Epithelial cell of esophagus (primary cell): ENCODE results near the gene SENP2.
"Not testable (repeated sequence)": the region's sequence is repeated elsewhere in the genome, so short reads cannot be mapped to it uniquely, and the experiment has no call there.

Source experiments
- DNase-seq: peaks from one replicate; pipeline ENCODE4 v3.0.0; 2010; ENCODE audit warnings: low read depth
- H3K4me3 ChIP-seq: 2 replicates; pipeline ENCODE4 v1.5.1; 2011; ENCODE audit warnings: mild to moderate bottlenecking, low read length, control low read depth
- CTCF ChIP-seq: IDR thresholded peaks from 2 replicates; pipeline ENCODE4 v1.5.1; 2011; ENCODE audit warnings: low read depth, mild to moderate bottlenecking, low read length, control low read depth, inconsistent platforms; ENCODE audit not compliant: insufficient read depth; ENCODE audit errors: missing control alignments

SENP2 gene

GRCh38 chr3:185552358-185552877, 33.7 kb upstream of the SENP2 start, which contains the start of gene LIPH:
LIPH (minus strand) TSS chr3:185552588; CDS start chr3:185552471, 117 bp downstream.
- peak; percentile 80 for DNase-seq
- TF ChIP-seq CTCF = no peak
- peak within 1 kb of the TSS; percentile 6 for H3K4me3 ChIP-seq

- DNase-seq = no peak
- no peak overlapping the region for H3K4me3 ChIP-seq
- TF ChIP-seq CTCF = no peak
Observed at GRCh38 chr3:185555101-185555501, 31.0 kb upstream of the SENP2 start.

- no peak for DNase-seq
- H3K4me3 ChIP-seq = no peak overlapping the region
- TF ChIP-seq CTCF = no peak
Observed at GRCh38 chr3:185555860-185556347, 30.2 kb upstream of the SENP2 start.

- not testable (repeated sequence) for DNase-seq, H3K4me3 ChIP-seq
Observed at GRCh38 chr3:185556640-185557039, 29.5 kb upstream of the SENP2 start.

GRCh38 chr3:185558395-185558794, 27.7 kb upstream of the SENP2 start:
- TF ChIP-seq CTCF = no peak
- no peak overlapping the region for H3K4me3 ChIP-seq
- peak; percentile 92 for DNase-seq

GRCh38 chr3:185559706-185560090, 26.4 kb upstream of the SENP2 start:
- no peak for DNase-seq
- no peak overlapping the region for H3K4me3 ChIP-seq
- no peak for TF ChIP-seq CTCF

- no peak for DNase-seq
- TF ChIP-seq CTCF = no peak
- no peak overlapping the region for H3K4me3 ChIP-seq
Observed at GRCh38 chr3:185560676-185561075, 25.4 kb upstream of the SENP2 start.
